HG03565 (cell line): ENCODE results near the gene USP5.
"Not testable (repeated sequence)": the region's sequence is repeated elsewhere in the genome, so short reads cannot be mapped to it uniquely, and the experiment has no call there.

ENCODE experiments used
- ATAC-seq: cut with Tn5 transposase; IDR thresholded peaks from one replicate; pipeline ENCODE4 v1.9.1; 2021; ENCODE audit warnings: mild to moderate bottlenecking, moderate library complexity; ENCODE audit not compliant: unreplicated experiment

The USP5 gene

GRCh38 chr12:6884539-6884938 is 32.6 kb downstream of the USP5 start:
- no peak for ATAC-seq

GRCh38 chr12:6886206-6886999 is 34.5 kb downstream of the USP5 start:
- ATAC-seq = not testable (repeated sequence)

- ATAC-seq = no peak
Measured at GRCh38 chr12:6887460-6887859, 35.5 kb downstream of the USP5 start.

- ATAC-seq = no peak
Measured at GRCh38 chr12:6888360-6888759, 36.4 kb downstream of the USP5 start.

GRCh38 chr12:6888794-6889193 is 36.8 kb downstream of the USP5 start:
- not testable (repeated sequence) for ATAC-seq

- ATAC-seq = not testable (repeated sequence)
Measured at GRCh38 chr12:6889775-6890573, 38.0 kb downstream of the USP5 start.

- peak; percentile 91 for ATAC-seq
Measured at GRCh38 chr12:6890789-6891645, 39.1 kb downstream of the USP5 start.

- no peak for ATAC-seq
Measured at GRCh38 chr12:6891646-6892001, 39.7 kb downstream of the USP5 start.

GRCh38 chr12:6892683-6893082 is 40.7 kb downstream of the USP5 start:
- not testable (repeated sequence) for ATAC-seq

GRCh38 chr12:6894321-6894720 is 42.4 kb downstream of the USP5 start:
- ATAC-seq = no peak

GRCh38 chr12:6896846-6897435 is 45.0 kb downstream of the USP5 start:
- no peak for ATAC-seq

- no peak for ATAC-seq
Measured at GRCh38 chr12:6899427-6899826, 47.5 kb downstream of the USP5 start.

GRCh38 chr12:6899837-6900519 is 48.0 kb downstream of the USP5 start:
- ATAC-seq = no peak

GRCh38 chr12:6902448-6902847 is 50.5 kb downstream of the USP5 start:
- no peak for ATAC-seq

GRCh38 chr12:6903722-6904121 is 51.8 kb downstream of the USP5 start:
- no peak for ATAC-seq

GRCh38 chr12:6904280-6905276 is 52.6 kb downstream of the USP5 start, which contains the start of gene LRRC23:
TSS of gene LRRC23 (plus strand) at chr12:6904822. CDS start at chr12:6905634, 812 bp downstream.
- peak; percentile 86 for ATAC-seq

GRCh38 chr12:6905414-6906040 is 53.6 kb downstream of the USP5 start:
- no peak for ATAC-seq

GRCh38 chr12:6908141-6908540 is 56.2 kb downstream of the USP5 start:
- ATAC-seq = not testable (repeated sequence)
